GM19240 (cell line): ENCODE results near the gene PRKCA.

ENCODE experiments used
- DNase-seq: peaks from one replicate; pipeline ENCODE4 v3.0.0; 2011; ENCODE audit warnings: low spot score; ENCODE audit not compliant: insufficient read length

PRKCA gene

GRCh38 chr17:66570447-66571195 lies 268.2 kb downstream of the PRKCA start:
- DNase-seq: no peak

GRCh38 chr17:66571745-66572144 lies 269.3 kb downstream of the PRKCA start:
- DNase-seq: no peak

- no peak for DNase-seq
Measured at GRCh38 chr17:66573078-66573477, 270.7 kb downstream of the PRKCA start.

- DNase-seq: no peak
Measured at GRCh38 chr17:66574123-66574522, 271.7 kb downstream of the PRKCA start.

DNA sequence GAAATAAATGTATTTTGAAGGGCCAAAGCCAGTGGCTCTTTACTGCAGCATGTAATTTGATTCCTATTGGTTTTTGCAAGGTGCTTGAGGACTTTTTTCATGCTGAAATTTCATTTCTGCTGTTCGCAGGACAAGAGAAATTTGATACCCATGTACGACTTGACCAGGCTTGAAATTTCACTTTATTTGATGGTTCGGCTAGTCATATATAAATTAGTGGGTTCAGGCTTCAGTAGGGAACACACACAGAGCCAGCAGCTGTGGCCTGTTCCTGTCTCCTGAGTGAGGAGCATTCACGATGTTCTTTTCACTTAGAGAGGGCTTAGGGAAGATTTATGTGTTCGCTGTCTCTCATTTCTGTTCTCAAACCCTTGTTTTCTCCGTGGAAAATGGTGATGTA lies 274.1 kb downstream of the PRKCA start:
- no peak for DNase-seq

- no peak for DNase-seq
Measured at GRCh38 chr17:66577041-66577440, 274.6 kb downstream of the PRKCA start.

DNA sequence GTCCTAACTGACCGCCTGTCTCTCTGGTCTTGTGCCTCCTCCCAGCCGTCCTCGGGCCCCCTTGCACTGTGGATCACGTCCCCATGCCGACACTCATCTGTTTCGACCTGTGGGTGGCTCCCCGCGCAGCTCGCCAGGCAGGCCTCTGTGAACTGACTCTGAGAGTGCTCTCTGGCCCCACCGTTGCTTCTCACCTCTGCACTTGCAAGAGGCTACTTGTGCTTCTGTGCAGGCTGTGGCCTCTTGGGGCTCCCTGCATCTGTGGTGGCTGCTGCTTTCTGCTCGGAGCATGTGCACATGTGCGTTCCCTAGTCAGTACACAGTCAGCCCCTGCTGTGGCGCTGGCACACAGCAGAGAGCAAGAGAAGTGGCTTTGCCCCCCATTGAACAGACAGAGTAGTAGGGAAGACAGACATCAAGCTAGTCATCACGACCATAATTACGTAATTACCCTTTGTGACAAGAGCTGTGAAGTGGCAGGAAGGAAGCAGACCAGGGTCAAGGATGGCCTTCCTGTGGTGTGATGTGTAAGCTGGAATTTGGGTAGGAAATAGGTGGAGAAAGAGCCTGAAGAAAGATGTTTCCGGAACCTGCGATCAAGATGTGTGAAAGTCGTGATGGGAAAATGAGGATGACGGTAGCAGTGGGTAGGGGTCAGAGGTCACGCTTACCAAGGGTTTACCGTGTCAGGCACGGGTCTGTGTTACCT lies 276.5 kb downstream of the PRKCA start:
- DNase-seq: no peak

DNA sequence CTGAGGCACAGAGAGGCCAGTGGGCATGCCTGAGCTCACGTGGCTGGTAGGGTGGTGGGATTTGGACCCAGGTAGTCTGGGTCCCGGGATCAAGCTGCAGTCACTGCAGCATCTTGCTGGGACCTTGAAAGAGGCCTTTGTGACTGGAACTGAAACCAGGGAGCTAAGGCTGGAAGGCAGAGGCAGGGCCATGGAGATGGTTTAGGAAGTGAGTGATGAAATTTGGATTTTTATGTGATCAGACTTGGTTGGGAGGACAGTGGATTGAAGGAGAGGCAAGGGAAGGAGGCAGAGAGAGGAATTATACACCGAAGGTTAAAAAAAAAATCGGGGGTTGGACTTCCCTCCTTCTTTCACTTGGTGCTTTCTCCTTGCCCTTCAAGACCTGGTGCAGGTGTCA lies 277.1 kb downstream of the PRKCA start:
- DNase-seq: no peak

DNA sequence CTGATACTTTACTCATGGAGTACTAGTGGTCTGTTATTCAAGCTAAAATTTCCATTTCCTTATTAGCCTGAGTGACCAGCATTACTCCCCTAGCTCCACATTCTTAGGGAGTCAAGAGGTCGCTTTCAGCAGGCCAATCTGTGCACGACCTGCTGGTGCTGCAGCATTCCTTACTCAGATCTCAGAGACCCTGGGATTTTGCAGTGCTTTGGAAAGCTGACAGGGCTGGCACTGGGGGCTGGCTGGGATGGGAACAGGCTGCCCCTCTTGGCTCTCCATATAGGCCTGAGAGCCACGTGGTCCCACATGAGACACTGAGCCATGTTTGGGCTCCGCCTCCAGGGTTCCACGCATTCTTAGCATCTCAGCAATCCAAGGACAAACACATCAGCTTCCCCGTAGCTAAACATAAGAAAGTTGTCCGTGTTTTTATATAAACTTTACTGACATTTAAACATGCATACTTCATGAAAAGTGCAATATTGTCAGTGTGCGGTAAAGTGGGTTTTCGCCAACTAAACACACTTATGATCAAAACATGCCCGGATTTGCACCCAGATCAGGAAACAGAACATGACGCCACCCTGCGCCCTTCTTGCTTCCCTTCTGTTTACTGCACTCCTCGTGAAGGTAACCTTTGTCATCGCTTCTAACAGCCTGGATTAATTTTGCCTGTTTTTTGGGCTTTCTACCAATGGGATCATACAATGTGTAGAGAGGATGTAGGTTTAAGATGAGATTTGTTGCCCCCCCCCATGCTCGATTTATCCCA lies 278.0 kb downstream of the PRKCA start:
- no peak for DNase-seq

- no peak for DNase-seq
Measured at GRCh38 chr17:66580956-66581391, 278.6 kb downstream of the PRKCA start.

DNA sequence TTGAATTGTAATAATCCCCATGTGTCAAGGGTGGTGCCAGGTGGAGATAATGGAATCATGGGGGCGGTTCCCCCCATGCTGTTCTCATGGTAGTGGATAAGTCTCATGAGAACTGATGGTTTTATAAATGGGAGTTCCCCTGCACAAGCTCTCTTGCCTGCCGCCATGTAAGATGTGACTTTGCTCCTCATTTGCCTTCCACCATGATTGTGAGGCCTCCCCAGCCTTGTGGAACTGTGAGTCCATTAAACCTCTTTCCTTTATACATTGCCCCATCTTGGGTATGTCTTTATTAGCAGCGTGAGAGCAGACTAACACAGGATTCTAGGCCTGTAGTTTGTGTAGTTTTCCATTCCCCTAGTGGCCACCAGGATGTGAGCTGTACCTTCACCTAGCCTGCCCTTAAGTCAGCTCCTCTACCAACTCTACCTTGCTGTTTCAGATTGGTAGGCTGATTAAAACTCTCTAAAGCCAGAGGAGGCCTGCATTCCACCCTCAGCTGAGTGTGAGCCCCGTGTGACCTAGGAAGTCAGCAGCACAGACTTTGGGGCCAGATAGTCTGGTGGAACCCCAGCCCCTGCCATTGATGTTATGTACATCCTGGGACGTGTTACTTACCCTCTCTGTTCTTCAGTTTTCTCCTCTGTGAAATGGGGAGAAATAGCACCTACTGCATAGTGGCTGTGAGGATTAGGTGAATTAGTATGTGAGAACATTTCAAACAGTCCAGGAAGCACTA lies 280.1 kb downstream of the PRKCA start:
- no peak for DNase-seq

DNA sequence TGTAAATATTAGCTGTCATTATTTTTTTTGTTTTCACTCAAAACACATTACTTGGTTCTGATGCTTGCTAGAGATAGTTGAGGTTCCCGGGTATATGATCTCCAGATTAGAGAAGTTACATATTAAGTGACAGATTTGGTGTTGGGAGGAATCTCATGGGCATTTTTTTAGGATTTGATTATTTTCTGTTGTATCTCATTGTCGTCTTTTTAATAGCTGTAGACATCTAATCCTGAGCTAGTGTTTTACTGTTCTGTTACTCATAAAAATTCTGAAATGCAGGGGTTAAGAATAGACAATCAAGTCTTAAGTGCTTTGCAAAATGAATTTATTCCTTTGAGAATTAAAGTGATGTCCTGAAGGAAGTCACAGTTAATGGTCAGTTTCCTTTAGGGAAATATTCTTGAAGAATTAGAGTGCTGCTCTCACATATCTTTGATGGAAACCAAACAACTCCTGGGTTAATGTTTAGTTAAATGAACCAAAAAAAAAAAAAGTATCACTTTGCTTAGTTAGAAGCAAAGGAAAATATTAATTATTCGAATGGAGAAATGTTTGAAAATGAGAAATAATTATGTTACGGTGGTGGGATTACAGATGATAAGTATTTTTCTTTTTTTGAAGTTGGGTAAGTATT lies 280.8 kb downstream of the PRKCA start:
- no peak for DNase-seq

DNA sequence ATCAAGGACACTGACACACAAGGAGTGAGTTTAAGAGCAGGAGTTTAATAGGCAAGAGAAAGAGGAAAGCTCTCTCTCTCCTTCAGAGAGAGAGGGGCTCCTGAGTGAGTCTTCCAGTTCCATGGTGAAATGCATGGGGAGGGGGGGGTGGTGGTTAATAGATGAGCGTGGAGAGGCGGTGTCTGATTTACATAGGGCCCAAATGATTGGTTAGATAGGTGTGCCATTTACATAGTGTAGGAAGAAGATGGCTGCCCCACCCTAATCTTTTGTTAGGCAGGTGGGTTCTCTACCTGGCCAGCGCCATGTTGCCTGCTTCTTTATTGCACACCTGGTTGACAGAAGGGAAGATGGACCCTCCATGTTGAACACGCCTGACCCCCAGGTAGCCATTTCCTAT lies 282.5 kb downstream of the PRKCA start:
- DNase-seq: no peak

GRCh38 chr17:66585472-66585871 lies 283.1 kb downstream of the PRKCA start:
- no peak for DNase-seq

- DNase-seq: no peak
Measured at GRCh38 chr17:66589892-66590291, 287.5 kb downstream of the PRKCA start.

DNA sequence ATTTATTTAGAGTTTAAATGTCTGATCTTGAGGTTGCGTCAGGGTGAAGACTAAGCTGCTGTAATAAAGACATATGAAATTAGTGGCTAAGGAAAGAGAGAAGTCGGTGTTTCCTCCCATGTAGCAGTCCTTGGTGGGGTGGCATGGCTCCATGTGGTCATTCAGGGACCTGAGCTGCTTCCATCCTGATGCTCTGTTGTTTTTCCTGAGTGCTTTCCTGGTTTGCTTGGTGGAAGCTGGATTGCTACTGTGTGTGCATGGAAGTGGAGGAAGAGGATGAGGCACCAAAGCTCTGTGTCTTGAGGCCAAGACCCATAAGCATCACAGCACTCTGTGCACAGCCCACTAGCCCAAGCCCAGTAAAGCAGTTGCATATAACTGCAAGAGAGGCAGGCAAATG lies 290.7 kb downstream of the PRKCA start:
- DNase-seq: no peak

DNA sequence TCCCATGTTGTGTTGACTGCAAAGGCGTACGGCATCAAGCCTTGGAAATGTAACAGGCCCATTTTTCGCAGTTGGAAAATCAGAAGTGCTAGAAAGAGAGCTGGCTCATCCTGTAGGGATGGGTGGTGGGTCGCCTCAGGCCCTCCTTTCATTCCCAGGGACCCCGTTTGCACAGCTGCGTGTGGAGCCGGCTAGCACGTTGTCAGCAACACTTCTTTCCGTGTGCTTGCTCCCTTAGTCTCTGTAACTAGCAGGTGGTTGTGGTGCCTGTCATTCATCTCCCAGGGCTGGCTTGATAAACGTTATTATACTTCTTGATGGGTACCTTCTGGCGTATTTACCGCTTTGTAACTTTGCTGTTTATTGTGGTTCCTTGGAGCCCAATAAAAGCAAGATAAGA lies 293.5 kb downstream of the PRKCA start:
- no peak for DNase-seq

GRCh38 chr17:66602659-66603384 lies 300.4 kb downstream of the PRKCA start:
- no peak for DNase-seq

- DNase-seq: no peak
Measured at GRCh38 chr17:66604376-66604775, 302.0 kb downstream of the PRKCA start.

GRCh38 chr17:66605541-66605940 lies 303.1 kb downstream of the PRKCA start:
- no peak for DNase-seq
